GM21515 (cell line): ENCODE data around the gene RPL32.

Experiments used
- ATAC-seq: cut with Tn5 transposase; IDR thresholded peaks from one replicate; pipeline ENCODE4 v1.9.1; 2021; ENCODE audit not compliant: unreplicated experiment

Gene RPL32

DNA sequence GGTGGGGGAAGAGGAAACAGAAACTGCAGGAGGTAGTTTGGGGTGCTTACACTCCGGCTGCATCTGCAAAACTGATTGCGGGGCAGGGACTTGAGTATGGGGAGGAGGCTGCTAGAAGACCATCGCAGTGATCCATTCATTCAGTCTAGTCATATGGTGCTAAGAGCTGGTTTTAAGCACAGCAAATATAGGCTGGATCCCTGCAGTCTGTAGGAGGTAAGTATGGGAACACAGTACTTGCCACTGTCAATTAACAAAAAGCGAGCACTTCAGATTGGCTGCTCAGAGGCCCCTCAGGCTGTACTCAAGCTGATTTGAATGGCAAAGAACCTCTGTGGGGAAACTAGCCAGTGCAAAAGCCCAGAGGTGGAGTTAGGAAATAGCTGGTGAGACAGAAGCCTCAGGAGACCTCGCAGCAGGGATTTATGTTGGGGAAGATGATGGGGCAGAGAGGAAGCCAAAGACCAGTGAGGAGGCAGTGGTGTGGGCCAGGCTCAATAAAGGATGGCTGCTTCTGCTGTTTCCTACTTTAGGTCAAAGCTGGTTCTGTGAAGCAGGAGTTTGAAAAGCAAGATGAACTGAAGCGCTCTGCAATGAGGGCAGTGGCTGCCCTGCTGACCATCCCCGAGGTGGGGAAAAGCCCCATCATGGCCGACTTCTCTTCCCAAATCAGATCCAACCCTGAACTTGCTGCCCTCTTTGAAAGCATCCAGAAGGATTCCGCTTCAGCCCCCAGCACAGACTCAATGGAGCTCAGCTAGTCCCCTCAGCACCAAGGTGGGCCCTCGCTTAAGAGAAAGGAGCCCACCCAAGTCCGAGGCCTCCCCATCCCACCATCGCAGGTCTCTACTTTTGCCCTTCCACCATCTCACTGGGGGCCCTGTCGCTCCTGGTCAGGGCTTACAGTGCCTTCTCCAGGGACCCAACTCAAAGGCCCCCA is 7.9 kb downstream of the RPL32 start:
- ATAC-seq = no peak

GRCh38 chr3:12832350-12833221 is 8.8 kb downstream of the RPL32 start:
- no peak for ATAC-seq

GRCh38 chr3:12831301-12831866 is 10.0 kb downstream of the RPL32 start:
- no peak for ATAC-seq

DNA sequence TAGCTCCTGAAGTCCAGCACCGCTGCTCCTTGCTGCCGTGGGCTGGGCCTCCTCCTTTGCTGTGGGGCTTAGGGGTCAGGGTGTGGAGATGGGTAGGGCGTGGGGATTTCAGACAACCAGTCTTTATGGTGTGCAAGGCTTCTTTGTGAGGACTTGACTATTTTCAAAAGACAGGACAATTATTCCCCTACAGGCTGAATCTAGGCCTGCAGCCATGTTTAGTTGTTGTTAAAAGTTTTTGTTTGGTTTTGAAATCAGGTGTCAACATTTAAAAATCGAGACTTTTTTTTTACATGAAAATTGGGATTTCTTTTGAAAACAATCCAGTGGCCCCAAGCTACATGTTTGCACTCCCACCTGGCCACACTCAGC is 10.6 kb downstream of the RPL32 start:
- no peak for ATAC-seq

DNA sequence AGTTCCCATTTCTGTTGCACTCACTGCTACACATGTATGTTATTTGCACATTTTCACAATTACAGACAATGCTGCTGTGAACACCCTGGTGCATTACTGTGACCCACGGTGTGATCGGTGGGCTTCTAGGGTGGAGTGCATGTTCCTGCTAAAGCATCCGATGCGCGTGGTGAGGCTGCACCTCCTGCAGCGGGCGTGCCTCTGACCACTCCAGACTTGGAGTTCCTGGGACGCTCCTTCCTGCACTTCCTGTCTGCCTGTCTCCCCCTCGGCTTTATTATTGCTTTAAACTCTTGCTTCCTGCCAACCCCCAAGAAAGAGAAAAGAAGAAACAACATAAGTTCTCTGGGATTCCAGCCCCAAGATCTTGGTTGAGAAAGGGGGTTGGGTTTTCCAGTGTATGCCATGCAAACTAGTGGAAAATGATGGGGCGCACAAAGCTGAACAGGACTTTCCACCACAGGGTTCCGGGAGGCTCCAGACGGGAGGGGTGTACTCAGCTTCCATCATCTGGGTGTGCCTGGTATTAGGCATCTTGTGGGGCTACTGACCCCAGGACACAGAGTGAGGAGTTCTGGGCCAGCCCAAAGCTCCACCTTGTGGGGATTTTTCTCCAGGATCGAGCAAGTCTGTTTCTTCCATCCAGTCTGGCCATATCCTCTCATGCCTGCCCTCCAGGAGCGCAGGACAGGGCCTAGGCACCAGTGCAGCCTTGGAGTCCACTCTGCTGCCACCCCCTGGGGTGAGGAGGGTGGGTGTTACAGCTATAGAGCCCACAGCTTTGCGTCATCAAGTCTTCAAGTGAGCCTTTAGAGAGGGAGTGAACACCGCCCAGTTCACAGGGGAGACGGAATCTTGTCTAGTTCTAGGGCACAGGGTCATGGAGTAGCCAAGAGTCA is 11.2 kb downstream of the RPL32 start:
- no peak for ATAC-seq

DNA sequence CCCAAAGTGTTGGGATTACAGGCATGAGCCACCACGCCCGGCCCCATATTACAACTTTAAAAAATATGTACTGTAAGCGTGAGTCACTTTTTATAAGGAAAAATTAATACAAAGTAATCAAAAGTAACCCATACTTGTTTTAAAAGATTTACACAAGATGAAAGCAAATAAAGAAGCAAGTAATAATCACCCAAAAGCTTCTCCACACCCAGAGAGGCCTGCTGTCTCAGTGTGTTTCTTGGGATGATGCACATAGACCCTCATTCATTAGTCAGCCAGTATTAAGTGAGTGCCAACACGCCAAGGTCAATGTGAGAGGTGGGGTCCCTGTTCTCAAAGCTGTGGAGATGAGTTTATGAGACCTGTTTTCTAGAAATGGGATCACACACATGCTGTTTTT is 12.0 kb downstream of the RPL32 start:
- no peak for ATAC-seq

- no peak for ATAC-seq
These were observed 12.6 kb downstream of the RPL32 start for GRCh38 chr3:12828751-12829150.

- ATAC-seq = no peak
These were observed 16.2 kb downstream of the RPL32 start for GRCh38 chr3:12825156-12825555.

- ATAC-seq = no peak
These were observed 17.1 kb downstream of the RPL32 start for GRCh38 chr3:12824299-12824698.

- ATAC-seq = no peak
These were observed 18.5 kb downstream of the RPL32 start for GRCh38 chr3:12822725-12823373.

DNA sequence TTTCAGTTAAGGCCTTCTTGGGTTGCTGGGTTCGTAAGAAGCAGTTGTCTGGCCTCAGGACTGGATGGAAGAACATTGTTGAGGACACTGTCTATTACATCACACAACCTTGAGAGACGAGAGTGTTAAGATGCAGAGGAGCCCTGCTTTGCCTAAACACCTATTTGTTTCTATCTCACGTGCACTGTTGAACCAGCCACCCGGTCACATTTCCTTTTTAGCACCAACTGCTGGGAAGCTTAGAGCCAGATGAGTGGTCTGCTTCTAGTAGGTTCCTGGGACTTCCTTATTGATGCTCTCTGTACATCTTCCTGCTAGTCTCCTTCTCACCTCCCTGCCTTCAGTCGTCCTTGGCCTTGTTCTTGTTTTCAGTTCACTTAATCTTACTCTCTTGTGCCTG is 22.6 kb downstream of the RPL32 start:
- no peak for ATAC-seq

DNA sequence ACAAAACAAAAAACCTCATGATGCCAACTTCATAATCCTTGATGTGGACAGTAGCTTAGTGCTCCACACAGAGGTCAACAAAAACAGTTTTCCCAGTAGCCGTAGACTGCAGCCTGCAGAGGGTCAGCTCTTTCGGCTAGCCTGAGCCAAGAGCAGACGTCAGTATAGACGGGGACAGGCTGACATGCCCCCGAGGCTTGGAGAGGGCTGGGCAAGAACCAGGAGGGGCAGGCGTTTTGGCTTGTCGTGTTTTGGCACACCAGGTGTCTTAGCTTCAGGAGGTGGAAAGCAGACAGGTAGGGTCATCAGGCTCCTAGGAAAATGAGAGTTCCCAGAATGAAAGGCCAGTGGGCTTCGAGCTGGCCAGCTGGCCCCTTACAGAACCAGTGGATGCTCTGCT is 23.1 kb downstream of the RPL32 start:
- ATAC-seq = no peak

DNA sequence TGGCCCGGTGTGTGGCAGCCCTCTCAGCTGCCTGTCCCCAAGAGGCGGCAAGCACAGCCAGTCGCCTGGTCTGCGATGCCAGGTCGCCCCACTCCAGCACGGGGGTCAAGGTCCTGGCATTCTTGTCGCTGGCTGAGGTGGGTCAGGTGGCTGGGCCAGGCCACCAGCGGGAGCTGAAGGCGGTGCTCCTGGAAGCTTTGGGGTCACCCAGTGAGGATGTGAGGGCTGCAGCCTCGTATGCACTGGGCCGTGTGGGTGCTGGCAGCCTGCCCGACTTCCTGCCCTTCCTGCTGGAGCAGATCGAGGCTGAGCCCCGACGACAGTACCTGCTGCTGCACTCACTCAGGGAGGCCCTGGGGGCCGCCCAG is 24.0 kb downstream of the RPL32 start:
- ATAC-seq = no peak

GRCh38 chr3:12816521-12817342 is 24.6 kb downstream of the RPL32 start:
- ATAC-seq = no peak

DNA sequence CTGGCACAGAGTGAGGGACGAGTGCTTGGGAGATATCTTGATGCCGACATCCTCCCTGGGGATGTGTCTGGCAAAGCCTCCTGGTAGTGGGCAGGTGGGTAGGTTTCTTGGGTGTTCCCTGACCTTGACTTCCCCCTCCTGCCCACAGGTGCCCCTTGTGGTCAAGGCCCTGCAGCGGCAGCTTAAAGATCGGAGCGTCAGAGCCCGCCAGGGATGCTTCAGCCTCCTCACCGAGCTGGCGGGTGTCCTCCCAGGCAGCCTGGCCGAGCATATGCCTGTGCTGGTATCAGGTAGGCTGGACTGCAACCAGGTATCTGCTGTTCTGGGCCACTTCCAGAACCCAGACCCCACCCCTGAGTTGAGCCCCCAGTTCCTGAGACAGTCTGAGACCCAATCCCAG is 25.6 kb downstream of the RPL32 start:
- no peak for ATAC-seq

GRCh38 chr3:12815078-12815477 is 26.3 kb downstream of the RPL32 start:
- ATAC-seq = no peak

DNA sequence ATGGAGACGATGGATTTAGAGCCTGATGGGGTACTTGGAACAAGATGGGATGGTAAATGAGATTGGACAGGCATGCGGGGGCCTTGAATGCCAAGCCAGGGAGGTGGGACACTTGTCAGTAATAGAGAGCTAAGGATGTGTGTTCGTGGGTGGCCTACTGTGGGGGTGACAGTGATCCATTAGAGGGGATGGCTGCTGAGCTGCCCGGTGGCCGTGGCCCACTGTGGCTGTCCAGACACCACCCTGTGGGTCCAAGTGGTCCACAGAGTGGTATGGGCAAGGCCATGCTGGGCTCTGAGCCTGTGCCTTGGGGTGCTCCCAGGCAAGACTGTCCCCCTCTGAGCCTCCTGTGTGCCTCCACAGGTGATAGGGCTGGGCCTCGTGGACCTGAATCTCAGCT is 27.4 kb downstream of the RPL32 start:
- ATAC-seq = no peak

DNA sequence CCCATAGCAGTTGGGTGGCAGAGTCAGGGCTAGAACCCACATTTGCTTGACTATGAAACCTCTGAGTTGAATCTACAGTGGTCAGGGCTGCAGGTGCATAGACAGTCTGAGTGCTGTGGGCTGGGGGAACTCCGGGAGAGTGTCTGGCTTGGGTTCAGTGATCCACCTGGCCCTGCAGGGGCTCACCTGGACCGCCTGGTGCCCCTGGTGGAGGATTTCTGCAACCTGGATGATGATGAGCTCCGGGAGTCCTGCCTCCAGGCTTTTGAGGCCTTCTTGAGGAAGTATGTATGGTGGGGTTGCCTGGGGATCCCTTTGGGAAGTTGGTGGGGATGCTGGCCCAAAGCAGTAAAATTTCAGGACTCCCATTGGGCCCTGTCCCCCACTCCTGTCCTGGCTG is 28.6 kb downstream of the RPL32 start:
- no peak for ATAC-seq

GRCh38 chr3:12810961-12811360 is 30.4 kb downstream of the RPL32 start:
- no peak for ATAC-seq
